Activated CD4-positive, alpha-beta T cell treated with anti-CD3 and anti-CD28 coated beads for 4 hours (primary cell): Measurements from ENCODE around the gene FIGLA.
"Not testable (repeated sequence)": the region's sequence is repeated elsewhere in the genome, so short reads cannot be mapped to it uniquely, and the experiment has no call there.

ENCODE experiments used
- DNase-seq, 2 donors: peaks; one replicate each; pipeline ENCODE4 v3.0.0-alpha.2; 2020

FIGLA gene

GRCh38 chr2:70807828-70808118 is 17.3 kb upstream of the FIGLA start:
- no peak for DNase-seq

- no peak for DNase-seq
Measured at GRCh38 chr2:70807102-70807827, 16.8 kb upstream of the FIGLA start.

- no peak for DNase-seq
Measured at GRCh38 chr2:70806620-70807019, 16.2 kb upstream of the FIGLA start.

GRCh38 chr2:70806013-70806412 is 15.6 kb upstream of the FIGLA start:
- DNase-seq = no peak

GRCh38 chr2:70801607-70802263 is 11.3 kb upstream of the FIGLA start:
- no peak for DNase-seq

- DNase-seq = no peak
Measured at GRCh38 chr2:70799706-70800105, 9.3 kb upstream of the FIGLA start.

GRCh38 chr2:70797996-70798395 is 7.6 kb upstream of the FIGLA start:
- DNase-seq = not testable (repeated sequence)

GRCh38 chr2:70797506-70797905 is 7.1 kb upstream of the FIGLA start:
- no peak for DNase-seq

GRCh38 chr2:70796262-70796661 is 5.8 kb upstream of the FIGLA start:
- no peak for DNase-seq

- DNase-seq = no peak
Measured at GRCh38 chr2:70795164-70795995, 4.9 kb upstream of the FIGLA start.

GRCh38 chr2:70793450-70793849 is 3.0 kb upstream of the FIGLA start:
- no peak for DNase-seq

GRCh38 chr2:70789304-70790135 is 923 bp downstream of the FIGLA start:
- DNase-seq = peak; percentile 60 to 66

- peak; percentile 20 to 31 for DNase-seq
Measured at GRCh38 chr2:70785137-70785911, 5.1 kb downstream of the FIGLA start.

GRCh38 chr2:70784320-70784719 is 6.1 kb downstream of the FIGLA start:
- DNase-seq = no peak

GRCh38 chr2:70779911-70780545 is 10.4 kb downstream of the FIGLA start:
- DNase-seq = no peak

- no peak for DNase-seq
Measured at GRCh38 chr2:70779491-70779890, 11.0 kb downstream of the FIGLA start.

GRCh38 chr2:70778676-70779075 is 11.8 kb downstream of the FIGLA start:
- DNase-seq = no peak

GRCh38 chr2:70777450-70777849 is 13.0 kb downstream of the FIGLA start:
- DNase-seq = no peak

- DNase-seq = no peak
Measured at GRCh38 chr2:70776266-70776665, 14.2 kb downstream of the FIGLA start.

GRCh38 chr2:70775141-70775540 is 15.3 kb downstream of the FIGLA start:
- no peak for DNase-seq

- DNase-seq = no peak
Measured at GRCh38 chr2:70772486-70773155, 17.8 kb downstream of the FIGLA start.
